Activated T-cell treated with anti-CD3 and anti-CD28 coated beads, Interleukin-2, amount 50 U/mL, for 72 hours (primary cell): Measurements from ENCODE around the gene SLC25A15. TPM values are rescaled to one million over a fixed set of nuclear protein-coding genes. Genes with fewer than 3 reads are reported as not detected.
A peak's percentile ranks its signal among the peaks of the same experiment; 100 is the strongest.

Experiments used
- ATAC-seq, 2 donors: fragments of 150-1000 bp; cut with Tn5 transposase; replicated peaks in 1 of 2; 2 replicates each; pipeline ENCODE4 v1.10.0; 2021; ENCODE audit warnings: moderate library complexity in 2 of 2, mild to moderate bottlenecking in 1 of 2
- DNase-seq, 2 donors: peaks; one replicate each; pipeline ENCODE4 v3.0.0; 2021 to 2022; ENCODE audit warnings: mixed read lengths in 1 of 2
- H3K27ac Mint-ChIP-seq: one replicate; pipeline ENCODE4 v1.8.0; 2022; ENCODE audit warnings: mild to moderate bottlenecking, moderate library complexity, mixed read lengths
- H3K27me3 Mint-ChIP-seq: one replicate; pipeline ENCODE4 v1.8.0; 2022; ENCODE audit warnings: low read depth, mixed read lengths
- H3K36me3 Mint-ChIP-seq, 2 donors: one replicate each; pipeline ENCODE4 v1.8.0; 2022; ENCODE audit warnings: mixed read lengths in 2 of 2, mild to moderate bottlenecking in 1 of 2; ENCODE audit not compliant: insufficient read depth in 2 of 2
- H3K4me1 Mint-ChIP-seq: one replicate; pipeline ENCODE4 v1.8.0; 2022; ENCODE audit warnings: low read depth, mixed read lengths
- H3K4me3 Mint-ChIP-seq, 2 donors: one replicate each; pipeline ENCODE4 v1.8.0; 2022; ENCODE audit warnings: mild to moderate bottlenecking in 2 of 2, mixed read lengths in 2 of 2, moderate library complexity in 2 of 2
- H3K9me3 Mint-ChIP-seq, 2 donors: one replicate each; pipeline ENCODE4 v1.8.0; 2022; ENCODE audit warnings: mixed read lengths in 2 of 2
- total RNA-seq, 2 donors: library from RNA; stranded (reverse); gene quantifications; one replicate each; pipeline ENCODE4 v1.2.3, GENCODE V29; 2022

Gene SLC25A15
- 10 to 100 TPM; 13.0 to 14.3 TPM for total RNA-seq

DNA sequence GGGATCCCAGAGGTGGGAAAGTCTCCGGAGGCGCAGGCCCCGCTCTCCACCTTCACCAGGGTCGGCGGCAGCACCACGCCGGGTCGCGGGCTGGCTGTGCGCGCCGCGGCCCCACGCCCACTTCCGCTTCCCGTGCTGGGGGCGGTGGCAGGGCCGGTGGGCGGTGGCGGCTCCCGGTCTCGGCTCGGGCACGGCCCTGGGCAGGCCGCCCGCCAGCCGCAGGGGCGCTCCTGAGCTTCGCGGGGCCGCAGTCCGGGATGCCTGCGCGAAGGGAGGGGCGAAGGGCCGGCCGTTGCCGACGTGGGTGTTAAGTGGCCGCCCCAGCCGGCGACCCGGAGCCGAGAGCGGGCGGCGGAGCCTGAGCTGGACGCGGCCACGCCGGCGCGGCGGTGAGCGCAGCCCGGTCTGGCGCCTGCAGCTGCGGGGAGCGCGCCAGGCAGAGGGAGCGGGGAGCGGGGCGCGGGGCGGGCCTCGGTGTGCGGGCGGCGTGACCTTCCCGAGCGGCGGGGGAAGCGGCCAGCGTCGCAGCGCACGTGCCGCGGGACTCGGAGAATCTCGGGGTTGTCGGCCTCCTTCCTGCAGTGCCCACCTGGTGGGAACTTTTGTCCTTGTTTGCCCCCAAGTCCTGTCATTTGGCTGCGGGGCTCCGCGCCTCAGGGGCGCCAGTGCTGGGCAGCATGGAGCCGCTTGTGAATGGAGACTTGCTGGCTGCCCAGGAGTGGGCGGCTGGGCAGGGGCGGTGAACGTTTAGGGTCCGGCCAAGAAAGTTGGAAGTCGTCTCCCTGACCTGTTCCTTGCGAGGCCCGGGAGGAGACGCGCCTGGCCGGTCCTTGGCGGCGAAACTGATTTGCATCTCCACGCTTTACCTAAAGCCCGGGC is at the start of gene SLC25A15:
SLC25A15 (plus strand) TSS at position 337 of the 879 bp plus-strand sequence. CDS start 3,616 bp downstream, outside the sequence.
- Mint-ChIP-seq H3K27me3 (no peaks in the 10 kb centered on the region), H3K36me3 (no peaks in the 10 kb centered on the region), H3K4me3 (peak within 1 kb of the TSS; percentile 72 to 80), H3K9me3 (no peaks in the 10 kb centered on the region), H3K4me1 (peaks cover 48% of the 10 kb centered on the region), H3K27ac (no peak within 1 kb of the TSS)
- DNase-seq (peak; percentile 85 to 90), ATAC-seq (peak; percentile 89 to 91)

GRCh38 chr13:40749327-40749726 is 40.1 kb upstream of the SLC25A15 start:
- ATAC-seq: no peak
- Mint-ChIP-seq H3K27me3 (no peaks in the 10 kb centered on the region), H3K4me3 (no peak overlapping the region), H3K9me3 (no peaks in the 10 kb centered on the region), H3K36me3 (peaks cover 6 to 14% of the 10 kb centered on the region in 2 donors), H3K4me1 (peaks cover 4% of the 10 kb centered on the region), H3K27ac (no peak overlapping the region)
- no peak for DNase-seq

DNA sequence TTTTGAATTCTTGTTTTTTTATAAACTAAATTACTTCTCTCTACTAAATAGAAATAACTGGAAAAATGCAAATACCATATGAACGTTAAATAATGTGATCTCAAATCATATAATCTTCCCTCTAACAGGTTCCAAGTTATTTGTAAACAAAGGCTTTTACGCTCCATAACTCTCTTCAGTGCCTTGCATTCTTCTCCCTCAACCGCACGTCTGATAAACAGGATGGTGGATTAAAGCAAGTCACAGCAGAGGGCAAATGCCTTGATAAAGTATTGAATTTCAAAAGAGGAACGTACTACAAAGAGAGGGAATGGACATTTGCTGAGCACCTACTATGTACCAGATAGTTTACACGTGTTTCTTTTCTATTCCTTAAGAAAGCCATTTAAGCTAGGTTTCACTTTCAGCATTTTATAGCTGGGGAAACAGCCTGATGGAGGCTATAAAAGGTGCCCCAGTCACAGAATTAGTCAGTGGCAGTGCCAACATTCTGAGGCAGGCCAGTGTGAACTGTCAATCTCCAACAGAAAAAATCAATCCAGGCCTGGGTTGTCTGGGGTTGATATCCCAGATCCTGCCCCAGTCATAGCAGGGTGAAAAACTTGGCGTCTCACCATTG is 34.2 kb upstream of the SLC25A15 start:
- H3K36me3 Mint-ChIP-seq: peaks cover 7 to 28% of the 10 kb centered on the region in 2 donors
- H3K4me1 Mint-ChIP-seq: peaks cover 8% of the 10 kb centered on the region
- no peaks in the 10 kb centered on the region for H3K9me3 Mint-ChIP-seq
- H3K27ac Mint-ChIP-seq: no peak overlapping the region
- ATAC-seq (no peak), DNase-seq (no peak)
- no peak overlapping the region for H3K4me3 Mint-ChIP-seq
- H3K27me3 Mint-ChIP-seq: no peaks in the 10 kb centered on the region

DNA sequence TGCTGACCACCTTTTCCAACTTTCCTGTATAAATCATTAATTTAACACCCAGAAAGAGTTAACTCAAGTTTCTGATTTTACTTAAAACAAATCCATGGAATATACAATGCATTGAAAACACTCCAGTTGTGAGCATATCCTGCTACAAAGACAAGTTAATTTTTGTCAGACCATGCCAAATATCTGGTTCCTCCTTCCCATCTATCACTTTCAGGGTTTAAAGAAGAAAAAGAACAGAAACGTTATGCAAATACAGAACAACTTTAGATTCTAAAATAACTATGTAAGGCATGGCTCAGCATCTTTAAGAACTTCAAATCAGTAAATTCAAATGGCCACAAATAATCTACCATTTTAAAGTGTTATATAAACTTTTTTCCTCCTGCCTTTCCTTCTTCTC is 33.4 kb upstream of the SLC25A15 start:
- Mint-ChIP-seq H3K36me3 (peaks cover 9 to 28% of the 10 kb centered on the region in 2 donors), H3K9me3 (no peaks in the 10 kb centered on the region), H3K4me1 (peaks cover 8% of the 10 kb centered on the region), H3K27ac (peak overlapping the region; percentile 24), H3K27me3 (no peaks in the 10 kb centered on the region), H3K4me3 (no peak overlapping the region)
- ATAC-seq (no peak), DNase-seq (no peak)

GRCh38 chr13:40758811-40759210 is 30.6 kb upstream of the SLC25A15 start:
- Mint-ChIP-seq H3K27ac (no peak overlapping the region), H3K4me3 (no peak overlapping the region), H3K9me3 (no peaks in the 10 kb centered on the region), H3K36me3 (peaks cover 5 to 21% of the 10 kb centered on the region in 2 donors), H3K27me3 (no peaks in the 10 kb centered on the region), H3K4me1 (peaks cover 33% of the 10 kb centered on the region)
- DNase-seq (no peak), ATAC-seq (no peak)

DNA sequence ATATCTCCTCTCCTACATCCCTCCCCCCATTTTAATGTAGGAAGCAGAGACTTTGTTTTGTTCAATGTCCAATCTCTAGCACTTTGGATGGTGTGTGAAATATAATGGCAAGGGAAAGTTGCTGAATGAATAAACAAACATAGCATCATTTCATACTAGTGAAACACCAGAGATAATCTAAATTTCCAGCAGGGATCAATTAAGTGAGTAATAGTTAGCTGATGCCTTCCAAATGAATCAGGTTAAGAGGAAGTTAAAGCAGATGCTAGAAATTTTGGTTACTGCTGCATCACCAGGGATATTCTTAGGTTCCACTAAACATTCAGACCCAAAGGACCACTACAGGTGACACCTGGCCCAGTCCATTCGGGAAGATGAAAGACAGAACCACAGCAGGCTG is 26.6 kb upstream of the SLC25A15 start:
- no peak for ATAC-seq
- no peak overlapping the region for H3K27ac Mint-ChIP-seq

DNA sequence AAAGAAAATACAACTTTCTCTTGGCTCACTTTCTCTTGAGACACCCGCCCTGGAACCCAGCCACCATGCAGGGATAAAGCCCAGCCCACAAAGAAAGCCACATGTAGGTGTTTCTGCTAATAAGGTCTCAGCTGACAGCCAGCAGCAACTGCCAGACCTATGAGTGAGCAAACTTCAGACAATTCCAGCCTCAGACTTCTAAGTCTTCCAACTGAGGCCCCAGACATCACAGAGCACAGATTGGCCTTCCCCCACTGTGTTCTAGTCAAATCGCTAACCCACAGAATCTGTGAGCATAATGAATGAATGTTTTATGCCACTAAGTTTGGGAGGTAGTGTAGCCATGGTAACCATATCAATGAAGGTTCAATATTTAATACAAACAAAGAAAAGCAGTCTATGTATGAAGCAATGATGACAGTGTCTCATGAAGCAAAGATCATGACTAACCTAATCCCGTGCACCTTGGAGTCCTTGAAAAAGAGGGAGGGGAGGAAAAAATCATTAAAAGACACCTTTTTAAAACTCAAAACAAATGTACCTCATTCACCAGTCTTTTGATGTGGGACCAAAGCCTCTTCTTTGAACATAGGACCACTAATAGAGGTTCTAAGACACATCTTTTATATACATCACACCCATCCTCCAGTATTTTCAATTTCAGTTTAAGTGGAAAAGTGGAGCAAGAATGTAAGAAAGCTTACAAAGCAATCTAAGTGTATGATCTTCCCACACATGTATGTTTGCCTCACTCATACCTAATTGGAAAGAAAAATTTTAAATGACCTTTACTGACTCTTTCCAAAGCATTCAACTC is 24.6 kb upstream of the SLC25A15 start:
- DNase-seq (peak; percentile 42 to 58), ATAC-seq (peak; percentile 93 to 94)
- H3K27me3 Mint-ChIP-seq: no peaks in the 10 kb centered on the region
- H3K4me1 Mint-ChIP-seq: peaks cover 58% of the 10 kb centered on the region
- peak overlapping the region; percentile 36 for H3K27ac Mint-ChIP-seq
- H3K9me3 Mint-ChIP-seq: no peaks in the 10 kb centered on the region
- peaks cover 3 to 9% of the 10 kb centered on the region in 2 donors for H3K36me3 Mint-ChIP-seq
- peak overlapping the region; percentile 50 to 62 for H3K4me3 Mint-ChIP-seq

More for the DNA sequence above, 26.6 kb upstream of the SLC25A15 start:
- Mint-ChIP-seq H3K4me3 (no peak overlapping the region), H3K36me3 (peaks cover 3 to 17% of the 10 kb centered on the region in 2 donors), H3K27me3 (no peaks in the 10 kb centered on the region), H3K9me3 (no peaks in the 10 kb centered on the region), H3K4me1 (peaks cover 58% of the 10 kb centered on the region)
- no peak for DNase-seq

- peaks cover 58% of the 10 kb centered on the region for H3K4me1 Mint-ChIP-seq
These were observed 23.8 kb upstream of the SLC25A15 start for GRCh38 chr13:40765602-40766001.

GRCh38 chr13:40769970-40770369 is 19.4 kb upstream of the SLC25A15 start:
- Mint-ChIP-seq H3K27ac (peak overlapping the region; percentile 95), H3K36me3 (peaks cover 1 to 6% of the 10 kb centered on the region in 2 donors), H3K4me3 (peak overlapping the region; percentile 96), H3K4me1 (peaks cover 28% of the 10 kb centered on the region), H3K27me3 (no peaks in the 10 kb centered on the region), H3K9me3 (no peaks in the 10 kb centered on the region)
- no peak for DNase-seq
- ATAC-seq: no peak

More at GRCh38 chr13:40765602-40766001, 23.8 kb upstream of the SLC25A15 start:
- Mint-ChIP-seq H3K36me3 (peaks cover 2 to 9% of the 10 kb centered on the region in 2 donors), H3K4me3 (no peak overlapping the region), H3K27ac (no peak overlapping the region), H3K27me3 (no peaks in the 10 kb centered on the region), H3K9me3 (no peaks in the 10 kb centered on the region)
- DNase-seq: no peak
- no peak for ATAC-seq

- ATAC-seq (no peak), DNase-seq (no peak)
- peaks cover 1 to 6% of the 10 kb centered on the region in 2 donors for H3K36me3 Mint-ChIP-seq
- H3K27ac Mint-ChIP-seq: peak overlapping the region; percentile 95
- H3K4me1 Mint-ChIP-seq: peaks cover 25% of the 10 kb centered on the region
- H3K4me3 Mint-ChIP-seq: peak overlapping the region; percentile 96
- no peaks in the 10 kb centered on the region for H3K9me3 Mint-ChIP-seq
- H3K27me3 Mint-ChIP-seq: no peaks in the 10 kb centered on the region
These were observed 18.8 kb upstream of the SLC25A15 start for GRCh38 chr13:40770609-40770933.

DNA sequence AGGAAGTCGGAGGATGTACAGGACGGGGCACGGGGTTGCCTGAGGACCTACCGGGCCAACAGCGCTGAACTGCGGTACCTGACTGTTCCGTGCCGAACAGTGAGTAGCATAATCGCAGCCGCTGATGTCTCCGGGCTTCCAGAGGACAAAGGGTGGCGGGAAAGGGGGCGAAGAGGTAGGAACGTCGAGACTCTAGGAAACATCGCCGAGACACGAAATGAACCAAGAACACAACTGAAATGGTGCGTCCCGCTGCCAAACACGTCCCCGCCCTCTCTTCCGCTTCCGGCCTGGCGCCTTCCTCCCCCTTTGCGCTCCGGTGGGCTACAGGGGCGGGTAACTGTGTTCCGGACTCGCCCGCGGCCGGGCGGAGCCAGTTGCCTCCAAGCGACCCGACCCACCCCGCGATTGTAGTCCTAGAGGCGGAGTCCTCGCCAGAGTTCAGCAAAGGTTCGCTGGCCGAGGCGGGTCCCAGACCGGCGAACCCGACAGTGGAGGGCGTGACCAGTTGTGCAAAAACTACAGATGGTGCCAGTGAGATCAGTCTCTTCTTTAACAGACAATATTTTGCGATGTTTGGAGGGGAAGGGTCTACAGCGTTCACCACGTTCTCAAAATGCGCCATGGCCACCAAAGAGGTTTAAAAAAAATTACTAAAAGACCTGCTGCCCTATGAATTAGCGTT is 18.3 kb upstream of the SLC25A15 start, which contains the start of gene MRPS31:
MRPS31 (minus strand) TSS at position 257 of the 685 bp plus-strand sequence; CDS start at position 203, 54 bp downstream.
- Mint-ChIP-seq H3K4me1 (peaks cover 26% of the 10 kb centered on the region), H3K9me3 (no peaks in the 10 kb centered on the region), H3K27me3 (no peaks in the 10 kb centered on the region), H3K4me3 (peak within 1 kb of the TSS; percentile 96), H3K36me3 (peaks cover 1 to 6% of the 10 kb centered on the region in 2 donors), H3K27ac (peak within 1 kb of the TSS; percentile 95)
- peak; percentile 95 to 97 for DNase-seq
- peak; percentile 99 for ATAC-seq

DNA sequence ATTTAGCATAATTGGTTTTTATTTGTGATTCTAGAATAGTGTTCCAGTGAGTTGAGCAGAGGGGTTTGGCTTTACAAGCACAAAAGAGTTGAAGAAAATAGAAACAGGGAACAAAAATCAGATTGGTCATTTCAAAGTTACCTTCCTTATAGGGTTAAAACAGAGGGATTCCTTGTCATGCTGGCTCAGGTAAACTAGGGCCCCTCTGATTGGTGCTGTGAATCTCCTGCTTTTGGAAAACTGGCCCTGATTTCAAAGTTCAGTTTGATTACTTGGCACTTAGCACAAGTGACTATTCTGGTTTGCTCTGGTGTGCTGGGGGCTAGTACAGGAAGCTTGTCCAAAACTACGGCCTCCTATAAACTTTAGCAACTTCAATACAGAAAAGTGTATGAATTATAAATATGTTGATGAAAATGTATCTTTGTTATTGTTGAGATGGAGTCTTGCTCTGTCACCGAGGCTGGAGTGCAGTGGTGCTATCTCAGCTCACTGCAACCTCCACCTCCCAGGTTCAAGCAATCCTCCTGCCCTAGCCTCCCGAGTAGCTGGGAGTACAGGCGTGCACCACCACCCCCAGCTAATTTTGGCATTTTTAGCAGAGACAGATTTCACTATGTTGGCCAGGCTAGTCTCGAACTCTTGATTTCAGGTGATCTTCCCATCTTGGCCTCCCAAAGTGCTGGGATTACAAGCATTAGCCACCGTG is 16.5 kb upstream of the SLC25A15 start:
- peak overlapping the region in 1 of 2 donors; percentile 13 for H3K4me3 Mint-ChIP-seq
- H3K36me3 Mint-ChIP-seq: no peaks in the 10 kb centered on the region
- DNase-seq: no peak
- H3K4me1 Mint-ChIP-seq: peaks cover 31% of the 10 kb centered on the region
- no peak for ATAC-seq
- H3K27ac Mint-ChIP-seq: no peak overlapping the region
- H3K9me3 Mint-ChIP-seq: no peaks in the 10 kb centered on the region
- no peaks in the 10 kb centered on the region for H3K27me3 Mint-ChIP-seq
